IMR-90 (cell line): Measurements from ENCODE around the gene PKD1L1. TPM values are rescaled to one million over a fixed set of nuclear protein-coding genes. Genes with fewer than 3 reads are reported as not detected.
A peak's percentile ranks its signal among the peaks of the same experiment; 100 is the strongest.

ENCODE experiments used
- ATAC-seq: fragments of 200-7000 bp; cut with Tn5 transposase; 2 replicates; pipeline ENCODE4 v1.9.1; 2020; ENCODE audit warnings: low read depth, mild to moderate bottlenecking, moderate library complexity
- BruUV-seq: library from RNA; stranded (reverse); fragments of 400-500 nt; replicated peaks from 2 replicates; lab custom pipeline; 2021; lab: Mats Ljungman, UMichigan
- CTCF ChIA-PET: fragments of 300-600 bp; formaldehyde crosslinking; extraction: SDS; loops from one replicate; lab custom pipeline; 2021; ENCODE audit warnings: antibody characterized with exemption; lab: Yijun Ruan, JAX
- POLR2A ChIA-PET: fragments of 300-600 bp; sonication (Branson Sonifier 250); formaldehyde crosslinking; loops from one replicate; lab custom pipeline; 2022; ENCODE audit warnings: antibody characterized with exemption; ENCODE audit not compliant: unreplicated experiment; lab: Charles Lee
- DNase-seq: peaks from one replicate; pipeline ENCODE4 v3.0.0; 2013
- H2AFZ ChIP-seq: replicated peaks from 2 replicates; pipeline ENCODE3; 2013; ENCODE audit warnings: low read length, mild to moderate bottlenecking; ENCODE audit not compliant: poor library complexity
- H2AK5ac ChIP-seq: 2 replicates; pipeline ENCODE4 v1.6.1; 2013; ENCODE audit warnings: low read depth, low read length, inconsistent platforms
- H2AK9ac ChIP-seq: replicated peaks from 2 replicates; pipeline ENCODE3; 2013; ENCODE audit warnings: mild to moderate bottlenecking, low read depth, low read length, moderate library complexity; ENCODE audit not compliant: poor library complexity
- H2BK120ac ChIP-seq: 2 replicates; pipeline ENCODE4 v1.6.1; 2013; ENCODE audit warnings: low read depth, low read length, inconsistent platforms
- H2BK15ac ChIP-seq: 3 replicates; pipeline ENCODE4 v1.6.1; 2013; ENCODE audit warnings: low read depth, low read length, inconsistent platforms
- H2BK20ac ChIP-seq: 2 replicates; pipeline ENCODE4 v1.6.1; 2013; ENCODE audit warnings: low read depth, mild to moderate bottlenecking, inconsistent platforms, low read length, moderate library complexity
- H2BK5ac ChIP-seq: 2 replicates; pipeline ENCODE4 v1.6.1; 2013; ENCODE audit warnings: mild to moderate bottlenecking, low read depth, low read length, inconsistent platforms; ENCODE audit not compliant: poor library complexity, severe bottlenecking
- H3K14ac ChIP-seq: replicated peaks from 2 replicates; pipeline ENCODE4 v1.6.1; 2013; ENCODE audit warnings: low read depth, low read length, inconsistent platforms
- H3K18ac ChIP-seq: 2 replicates; pipeline ENCODE4 v1.6.1; 2013; ENCODE audit warnings: low read depth, low read length, control low read depth
- H3K23ac ChIP-seq: 2 replicates; pipeline ENCODE4 v1.6.1; 2013; ENCODE audit warnings: low read depth, low read length, inconsistent platforms
- H3K27ac ChIP-seq: 2 replicates; pipeline ENCODE4 v1.5.1; 2013; ENCODE audit warnings: mild to moderate bottlenecking, control low read depth, low read length; ENCODE audit not compliant: insufficient read depth
- H3K27me3 ChIP-seq: 2 replicates; pipeline ENCODE4 v1.6.1; 2013; ENCODE audit warnings: low read length; ENCODE audit not compliant: control insufficient read depth, insufficient read depth
- H3K36me3 ChIP-seq: 2 replicates; pipeline ENCODE4 v1.6.1; 2013; ENCODE audit warnings: low read length, mixed read lengths; ENCODE audit not compliant: control insufficient read depth, insufficient read depth
- H3K4ac ChIP-seq: 2 replicates; pipeline ENCODE4 v1.6.1; 2013; ENCODE audit warnings: low read depth, low read length, inconsistent platforms
- H3K4me1 ChIP-seq: 2 replicates; pipeline ENCODE4 v1.6.1; 2013; ENCODE audit warnings: low read length, mixed read lengths; ENCODE audit not compliant: control insufficient read depth, insufficient read depth
- H3K4me2 ChIP-seq: 2 replicates; pipeline ENCODE4 v1.6.1; 2013; ENCODE audit warnings: low read depth, mild to moderate bottlenecking, control low read depth, low read length, moderate library complexity
- H3K4me3 ChIP-seq: 2 replicates; pipeline ENCODE4 v1.5.1; 2013; ENCODE audit warnings: low read depth, mild to moderate bottlenecking, control low read depth, low read length, moderate library complexity; ENCODE audit not compliant: insufficient read depth
- H3K56ac ChIP-seq: 2 replicates; pipeline ENCODE4 v1.6.1; 2013; ENCODE audit warnings: low read length, inconsistent platforms; ENCODE audit not compliant: insufficient read depth; ENCODE audit errors: extremely low read depth
- H3K79me1 ChIP-seq, 2 experiments: 2 replicates each; pipeline ENCODE4 v1.6.1; 2013; ENCODE audit warnings: low read length in 2 of 2, inconsistent platforms in 1 of 2, low read depth in 1 of 2
- H3K9ac ChIP-seq: 2 replicates; pipeline ENCODE4 v1.6.1; 2013; ENCODE audit warnings: low read depth, low read length, control low read depth
- H3K9me1 ChIP-seq: 2 replicates; pipeline ENCODE4 v1.6.1; 2013; ENCODE audit warnings: low read length, inconsistent platforms; ENCODE audit not compliant: insufficient read depth
- H3K9me3 ChIP-seq: 2 replicates; pipeline ENCODE4 v1.6.1; 2013; ENCODE audit warnings: low read length; ENCODE audit not compliant: control insufficient read depth, insufficient read depth
- H4K20me1 ChIP-seq: 2 replicates; pipeline ENCODE4 v1.6.1; 2013; ENCODE audit warnings: low read length, inconsistent platforms; ENCODE audit not compliant: insufficient read depth
- H4K5ac ChIP-seq: 2 replicates; pipeline ENCODE4 v1.6.1; 2013; ENCODE audit warnings: mild to moderate bottlenecking, low read depth, low read length, control low read depth
- H4K8ac ChIP-seq, 2 experiments: 2 replicates each; pipeline ENCODE4 v1.6.1; 2013; ENCODE audit warnings: low read depth in 2 of 2, low read length in 2 of 2, control low read depth in 1 of 2, inconsistent platforms in 1 of 2
- H4K91ac ChIP-seq: 2 replicates; pipeline ENCODE4 v1.6.1; 2013; ENCODE audit warnings: low read depth, low read length, inconsistent platforms; ENCODE audit not compliant: insufficient read depth
- BHLHE40 ChIP-seq: fragments of 150-350 bp; IDR thresholded peaks from 2 replicates; pipeline ENCODE4 v1.6.1; 2016; ENCODE audit warnings: mild to moderate bottlenecking, low read depth, low read length
- CEBPB ChIP-seq: IDR thresholded peaks from 2 replicates; pipeline ENCODE4 v1.6.1; 2012; ENCODE audit warnings: low read depth, low read length, improper control_type of control experiment
- CHD1 ChIP-seq: IDR thresholded peaks from 2 replicates; pipeline ENCODE4 v1.6.1; 2012; ENCODE audit warnings: low read depth, low read length, improper control_type of control experiment
- CTCF ChIP-seq: conservative IDR thresholded peaks from 2 replicates; pipeline ENCODE4 v1.5.1; 2012; ENCODE audit warnings: mild to moderate bottlenecking, low read depth, low read length, improper control_type of control experiment
- ELK1 ChIP-seq: fragments of 150-350 bp; IDR thresholded peaks from 2 replicates; pipeline ENCODE4 v1.6.1; 2016; ENCODE audit warnings: low read depth, mild to moderate bottlenecking, low read length, moderate library complexity, borderline replicate concordance
- FOS ChIP-seq: fragments of 150-350 bp; IDR thresholded peaks from 2 replicates; pipeline ENCODE4 v1.6.1; 2016; ENCODE audit warnings: low read depth, low read length
- MAFK ChIP-seq: IDR thresholded peaks from 2 replicates; pipeline ENCODE4 v1.6.1; 2012; ENCODE audit warnings: low read depth, low read length, improper control_type of control experiment
- MXI1 ChIP-seq: IDR thresholded peaks from 2 replicates; pipeline ENCODE4 v1.6.1; 2012; ENCODE audit warnings: low read depth, mild to moderate bottlenecking, low read length, moderate library complexity, borderline replicate concordance
- NFE2L2 ChIP-seq: fragments of 150-350 bp; IDR thresholded peaks from 2 replicates; pipeline ENCODE4 v1.6.1; 2016; ENCODE audit warnings: low read depth, mild to moderate bottlenecking, low read length
- POLR2A ChIP-seq: IDR thresholded peaks from 2 replicates; pipeline ENCODE4 v1.6.1; 2012; ENCODE audit warnings: mild to moderate bottlenecking, low read depth, low read length
- RAD21 ChIP-seq: IDR thresholded peaks from 2 replicates; pipeline ENCODE4 v1.6.1; 2012; ENCODE audit warnings: low read length, improper control_type of control experiment
- RCOR1 ChIP-seq: IDR thresholded peaks from 2 replicates; pipeline ENCODE4 v1.6.1; 2012; ENCODE audit warnings: mild to moderate bottlenecking, low read length, improper control_type of control experiment; ENCODE audit not compliant: insufficient replicate concordance
- SMC3 ChIP-seq: fragments of 150-350 bp; IDR thresholded peaks from 2 replicates; pipeline ENCODE4 v1.6.1; 2016; ENCODE audit warnings: low read depth, mild to moderate bottlenecking, antibody characterized with exemption, low read length, moderate library complexity
- USF2 ChIP-seq: fragments of 150-350 bp; IDR thresholded peaks from 2 replicates; pipeline ENCODE4 v1.6.1; 2017; ENCODE audit warnings: mild to moderate bottlenecking, antibody characterized with exemption, low read length, low read depth
- WGBS, 2 experiments: methylation state at CpG; one replicate each; pipeline versions ENCODE4 v1.1.5 to v1.1.7; 2013; ENCODE audit warnings: missing lambda C conversion rate in 2 of 2; ENCODE audit not compliant: insufficient read length in 1 of 2; ENCODE audit errors: extremely low coverage in 2 of 2; 5-methylcytosine and 5-hydroxymethylcytosine counted together
- dilution Hi-C: fragments of 300-500 bp; cut with HindIII; formaldehyde crosslinking; loops from one replicate; pipeline ENCODE4 v1.14.3; 2018; ENCODE audit warnings: low sequenced_read_pairs; ENCODE audit not compliant: unreplicated experiment
- in situ Hi-C: fragments of 300-500 bp; cut with MboI; formaldehyde crosslinking; loops from 3 replicates; pipeline ENCODE4 v1.14.3; 2019; ENCODE audit warnings: low sequenced_read_pairs, inconsistent platforms, mixed read lengths
- intact Hi-C: fragments of 100-400 bp; cut with micrococcal nuclease; formaldehyde crosslinking; loops from 2 replicates; pipeline ENCODE4 v1.10.0; 2022
- polyA plus RNA-seq, 3 experiments: library from polyadenylated mRNA; depleted of rRNA; stranded (reverse); fragments of >200 nt; gene quantifications; 2 replicates each; pipeline ENCODE4 v1.2.3, GENCODE V29; 2012; ENCODE audit warnings: low replicate concordance in 1 of 3
- total RNA-seq: library from RNA; depleted of rRNA; stranded (reverse); fragments of >200 nt; gene quantifications from 2 replicates; pipeline ENCODE4 v1.2.3, GENCODE V29; 2012

The PKD1L1 gene
- total and polyA plus RNA-seq, 2 of the 4 experiments (the other 2 are of a cell fraction) = under 0.01 to 0.15 TPM

- ChIA-PET CTCF (interaction anchor here (0.6 to 0.9 kb wide), 2 partner anchors 119 to 361 kb away, joined by 3 to 4 read pairs; no protein-coding TSS in a partner anchor), POLR2A (interaction anchor here (0.5 to 1.0 kb wide), 3 partner anchors 8 to 283 kb away, joined by 3 to 8 read pairs (median 3); no protein-coding TSS in a partner anchor)
- no CpG with 5 or more reads among the region's 5 CpGs for WGBS, 2 experiments
- Histone ChIP-seq H2BK5ac (peak overlapping the region; percentile 99), H4K8ac (peak overlapping the region; percentile 24 to 97), H3K79me1 (peaks cover 0 to 7% of the 10 kb centered on the region in 2 experiments; a peak in 1 of 4 replicates), H3K36me3 (no peaks in the 10 kb centered on the region), H3K4me2 (peak overlapping the region; percentile 92), H2AFZ (no peak overlapping the region), H2BK15ac (peak overlapping the region; percentile 81), H3K27ac (peak overlapping the region; percentile 90), H2AK5ac (peak overlapping the region; percentile 84), H3K9me1 (peaks cover 15% of the 10 kb centered on the region), H4K91ac (peak overlapping the region; percentile 97), H3K56ac (peak overlapping the region; percentile 82), H4K20me1 (no peaks in the 10 kb centered on the region), H3K4me1 (peaks cover 26% of the 10 kb centered on the region), H3K14ac (peak overlapping the region; percentile 93), H3K23ac (peak overlapping the region; percentile 98), H3K9me3 (no peaks in the 10 kb centered on the region), H3K27me3 (no peaks in the 10 kb centered on the region), H2AK9ac (no peak overlapping the region), H3K4me3 (no peak overlapping the region), H2BK20ac (peak overlapping the region; percentile 97), H2BK120ac (peak overlapping the region; percentile 99), H3K9ac (peak overlapping the region; percentile 52), H3K4ac (peak overlapping the region; percentile 95), H4K5ac (peak overlapping the region; percentile 84), H3K18ac (peak overlapping the region; percentile 96)
- dilution Hi-C loops (no loop called here), intact Hi-C loops (no loop called here), in situ Hi-C loops (no loop called here)
- DNase-seq (peak; percentile 98), ATAC-seq (peak; percentile 67)
- TF ChIP-seq FOS (peak; percentile 92), NFE2L2 (no peak), CHD1 (no peak), CEBPB (no peak), BHLHE40 (peak; percentile 59), MXI1 (no peak), CTCF (no peak), SMC3 (no peak; the same call in 1 of the 2 replicates), MAFK (0 out of 2 replicates have a peak, but pooled peaks have one; percentile 19), POLR2A (peak; percentile 35; the same call in 1 of the 2 replicates), ELK1 (no peak), RAD21 (peak; percentile 30; the same call in 1 of the 2 replicates), USF2 (no peak), RCOR1 (no peak)
- BruUV-seq = no TSS peak
Measured at GRCh38 chr7:47783456-47784223, 164.6 kb downstream of the PKD1L1 start.
